Body of pancreas (tissue), 4 donors: ENCODE data around the gene CAMK2B. TPM values are rescaled to one million over a fixed set of nuclear protein-coding genes. Genes with fewer than 3 reads are reported as not detected.

ENCODE experiments used
- ATAC-seq: fragments of 150-250 bp; one replicate; pipeline ENCODE4 v1.9.1; 2016
- DNase-seq, 4 donors: peaks; one replicate each; pipeline ENCODE4 v3.0.0-alpha.2; 2019
- H3K27ac ChIP-seq, 4 donors: fragments of 200-600 bp; sonication (generic); 1 replicate in 3 of 4; 2 replicates in 1 of 4; pipeline versions ENCODE4 v1.5.1 to v1.6.1; 2016 to 2019; ENCODE audit warnings: mild to moderate bottlenecking in 1 of 4, mixed read lengths in 1 of 4, moderate library complexity in 1 of 4
- H3K27me3 ChIP-seq, 2 donors: fragments of 200-600 bp; sonication (generic); one replicate each; pipeline ENCODE4 v1.6.0; 2016; ENCODE audit warnings: mild to moderate bottlenecking in 1 of 2
- H3K36me3 ChIP-seq, 2 donors: fragments of 200-600 bp; sonication (generic); replicated peaks in 1 of 2; 2 replicates each; pipeline ENCODE4 v1.5.1; 2016; ENCODE audit warnings: low read depth in 2 of 2; ENCODE audit not compliant: insufficient read depth in 1 of 2
- H3K4me1 ChIP-seq: fragments of 200-600 bp; sonication (generic); one replicate; pipeline ENCODE4 v1.6.0; 2016
- H3K4me3 ChIP-seq, 2 donors: fragments of 200-600 bp; sonication (generic); 1 replicate in 1 of 2; 2 replicates in 1 of 2; pipeline ENCODE4 v1.5.1; 2016 to 2019
- H3K9me3 ChIP-seq, 3 donors: fragments of 200-600 bp; sonication (generic); 1 replicate in 2 of 3; 2 replicates in 1 of 3; pipeline ENCODE4 v1.5.1; 2016
- CTCF ChIP-seq, 7 experiments: fragments of 450-650 bp in 4 of 7; fragments of 200-600 bp in 3 of 7; sonication (generic) in 3 of 7; IDR thresholded peaks; one replicate each; pipeline ENCODE4 v1.5.1; 2016 to 2019; ENCODE audit warnings: antibody characterized with exemption in 7 of 7
- POLR2A ChIP-seq, 3 donors: fragments of 450-650 bp; IDR thresholded peaks; one replicate each; pipeline ENCODE4 v1.6.1; 2016; ENCODE audit warnings: antibody characterized with exemption in 3 of 3, mild to moderate bottlenecking in 2 of 3
- WGBS, 2 donors: methylation state at CpG; one replicate each; pipeline ENCODE4 v1.1.5; 2017; 5-methylcytosine and 5-hydroxymethylcytosine counted together
- intact Hi-C: fragments of 100-400 bp; cut with DNase I; formaldehyde crosslinking; loops from one replicate; pipeline ENCODE4 v1.15.1; 2023
- total RNA-seq, 2 donors: library from RNA; depleted of rRNA; stranded (reverse); fragments of >200 nt; gene quantifications; one replicate each; pipeline ENCODE4 v1.1.0, GENCODE V29; 2016

Gene CAMK2B
- total RNA-seq, 2 donors from 2014 or later = 0.52 to 7.6 TPM

GRCh38 chr7:44368885-44369284 is 43.5 kb upstream of the CAMK2B start:
- Histone ChIP-seq H3K4me3 (no peak overlapping the region), H3K4me1 (no peaks in the 10 kb centered on the region), H3K36me3 (no peaks in the 10 kb centered on the region), H3K27ac (no peak overlapping the region), H3K27me3 (no peaks in the 10 kb centered on the region), H3K9me3 (no peaks in the 10 kb centered on the region)
- DNase-seq (no peak), ATAC-seq (no peak)
- WGBS, 2 donors = 92 to 94% methylated on average over 1 of the region's 1 CpG
- TF ChIP-seq POLR2A (IDR thresholded peaks at IDR 0.05) (no peak), CTCF (IDR thresholded peaks at IDR 0.05) (no peak)
- intact Hi-C loops = no loop called here

DNA sequence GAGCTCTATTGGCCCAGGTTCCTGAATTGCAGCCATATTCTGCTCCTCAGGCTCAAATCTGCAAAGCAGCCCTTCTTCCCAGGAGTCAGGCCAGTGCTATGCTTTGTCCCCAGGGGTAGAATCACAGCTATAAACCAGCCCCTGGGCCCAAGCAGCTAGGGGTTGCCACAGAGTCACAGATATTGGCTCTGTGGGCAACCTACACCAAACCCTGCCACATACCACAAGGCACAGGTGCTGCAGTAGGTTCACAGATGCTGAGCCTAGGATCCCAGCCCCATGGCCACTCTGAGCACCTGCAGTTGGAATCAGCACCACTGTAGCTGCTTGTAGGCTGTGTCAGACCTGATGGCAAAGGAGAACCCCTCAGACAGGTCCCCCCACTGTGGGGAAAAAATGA is 43.1 kb upstream of the CAMK2B start:
- Histone ChIP-seq H3K27me3 (no peaks in the 10 kb centered on the region), H3K9me3 (no peaks in the 10 kb centered on the region), H3K27ac (no peak overlapping the region), H3K36me3 (no peaks in the 10 kb centered on the region), H3K4me3 (no peak overlapping the region), H3K4me1 (no peaks in the 10 kb centered on the region)
- DNase-seq (no peak), ATAC-seq (no peak)
- intact Hi-C loops = no loop called here
- TF ChIP-seq CTCF (IDR thresholded peaks at IDR 0.05) = no peak
- TF ChIP-seq POLR2A (IDR thresholded peaks at IDR 0.05) = no peak

- no peak overlapping the region for H3K27ac ChIP-seq
- TF ChIP-seq CTCF (IDR thresholded peaks at IDR 0.05) = no peak
- TF ChIP-seq POLR2A (IDR thresholded peaks at IDR 0.05) = no peak
- no peak for ATAC-seq
Measured at GRCh38 chr7:44367475-44368043, 42.2 kb upstream of the CAMK2B start.

GRCh38 chr7:44366986-44367385 is 41.6 kb upstream of the CAMK2B start:
- DNase-seq = no peak
- intact Hi-C loops = no loop called here
- Histone ChIP-seq H3K4me3 (no peak overlapping the region), H3K36me3 (no peaks in the 10 kb centered on the region), H3K4me1 (no peaks in the 10 kb centered on the region), H3K27ac (no peak overlapping the region), H3K9me3 (no peaks in the 10 kb centered on the region), H3K27me3 (no peaks in the 10 kb centered on the region)
- WGBS, 2 donors = 73 to 84% methylated on average over 4 of the region's 4 CpGs
- TF ChIP-seq CTCF (IDR thresholded peaks at IDR 0.05) (no peak), POLR2A (IDR thresholded peaks at IDR 0.05) (no peak)
- no peak for ATAC-seq

More at GRCh38 chr7:44367475-44368043, 42.2 kb upstream of the CAMK2B start:
- Histone ChIP-seq H3K9me3 (no peaks in the 10 kb centered on the region), H3K27me3 (no peaks in the 10 kb centered on the region), H3K4me3 (no peak overlapping the region), H3K4me1 (no peaks in the 10 kb centered on the region), H3K36me3 (no peaks in the 10 kb centered on the region)
- intact Hi-C loops = no loop called here
- no peak for DNase-seq
- WGBS, 2 donors = 66 to 71% methylated on average over 4 to 5 of the region's 5 CpGs

DNA sequence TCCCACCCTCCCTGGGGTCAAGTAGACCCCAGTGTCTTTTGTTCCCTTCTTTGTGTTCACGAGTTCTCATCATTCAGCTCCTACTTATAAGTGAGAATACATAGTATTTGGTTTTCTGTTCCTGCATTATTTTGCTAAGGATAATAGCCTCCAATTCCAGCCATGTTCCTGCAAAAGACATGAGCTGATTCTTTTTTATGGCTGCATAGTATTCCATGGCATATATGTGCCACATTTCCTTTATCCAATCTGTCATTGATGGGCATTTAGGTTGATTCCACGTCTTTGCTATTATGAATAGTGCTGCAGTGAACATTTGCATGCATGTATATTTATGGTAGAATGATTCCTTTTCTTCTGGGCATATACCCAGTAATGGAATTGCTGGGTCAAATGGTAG is 28.3 kb upstream of the CAMK2B start:
- intact Hi-C loops = no loop called here

More for the DNA sequence above, 28.3 kb upstream of the CAMK2B start:
- Histone ChIP-seq H3K4me1 (no peaks in the 10 kb centered on the region), H3K4me3 (no peak overlapping the region), H3K27ac (no peak overlapping the region), H3K9me3 (no peaks in the 10 kb centered on the region), H3K36me3 (no peaks in the 10 kb centered on the region), H3K27me3 (no peaks in the 10 kb centered on the region)
- 46 to 48% methylated on average over 2 of the region's 2 CpGs for WGBS, 2 donors
- DNase-seq (no peak), ATAC-seq (no peak)
- no peak for TF ChIP-seq CTCF (IDR thresholded peaks at IDR 0.05)
- TF ChIP-seq POLR2A (IDR thresholded peaks at IDR 0.05) = no peak
